PFSK-1 (cell line): ENCODE measurements around the gene ATP6V1F.

Source experiments
- FOXP2 ChIP-seq: optimal IDR thresholded peaks from 2 replicates; pipeline ENCODE3; 2011; ENCODE audit warnings: borderline replicate concordance, control low read depth, inconsistent platforms; ENCODE audit not compliant: insufficient read depth; ENCODE audit errors: extremely low read length, extremely low read depth
- POLR2AphosphoS5 ChIP-seq: IDR thresholded peaks from 2 replicates; pipeline ENCODE4 v1.6.1; 2012; ENCODE audit warnings: low read depth, mild to moderate bottlenecking, control low read depth, low read length, moderate library complexity
- REST ChIP-seq, 2 experiments: IDR thresholded peaks; 2 replicates each; pipeline versions ENCODE4 v1.6.1 to v1.8.0; 2011 to 2012; ENCODE audit warnings: low read depth in 2 of 2, low read length in 2 of 2, control low read depth in 1 of 2, inconsistent platforms in 1 of 2, mild to moderate bottlenecking in 1 of 2, moderate library complexity in 1 of 2; ENCODE audit not compliant: insufficient read depth in 1 of 2
- SIN3A ChIP-seq: IDR thresholded peaks from 2 replicates; pipeline ENCODE4 v1.6.1; 2012; ENCODE audit warnings: mild to moderate bottlenecking, low read length, moderate library complexity, borderline replicate concordance; ENCODE audit not compliant: insufficient read depth
- TAF1 ChIP-seq: IDR thresholded peaks from 2 replicates; pipeline ENCODE4 v1.6.1; 2012; ENCODE audit warnings: low read length, control low read depth, borderline replicate concordance; ENCODE audit not compliant: insufficient read depth

The ATP6V1F gene

GRCh38 chr7:128893251-128894100 is 30.8 kb downstream of the ATP6V1F start:
- no peak for TF ChIP-seq FOXP2
- TF ChIP-seq TAF1: no peak
- no peak for TF ChIP-seq POLR2AphosphoS5
- no peak for TF ChIP-seq REST (IDR thresholded peaks at IDR 0.05; ENCODE audit: insufficient read depth in 1 of 2, low read depth in 2 of 2, low read length in 2 of 2)
- no peak for TF ChIP-seq SIN3A

GRCh38 chr7:128894101-128894440 is 31.4 kb downstream of the ATP6V1F start:
- TF ChIP-seq REST (IDR thresholded peaks at IDR 0.05; ENCODE audit: insufficient read depth in 1 of 2, low read depth in 2 of 2, low read length in 2 of 2) (no peak), FOXP2 (no peak), TAF1 (no peak), POLR2AphosphoS5 (no peak), SIN3A (no peak)

- TF ChIP-seq POLR2AphosphoS5: no peak
- TF ChIP-seq REST (IDR thresholded peaks at IDR 0.05; ENCODE audit: insufficient read depth in 1 of 2, low read depth in 2 of 2, low read length in 2 of 2): no peak
Measured at GRCh38 chr7:128895320-128895719, 32.7 kb downstream of the ATP6V1F start.

GRCh38 chr7:128899392-128899791 is 36.7 kb downstream of the ATP6V1F start:
- TF ChIP-seq REST (IDR thresholded peaks at IDR 0.05; ENCODE audit: insufficient read depth in 1 of 2, low read depth in 2 of 2, low read length in 2 of 2): no peak
- TF ChIP-seq SIN3A: no peak
- no peak for TF ChIP-seq POLR2AphosphoS5
- no peak for TF ChIP-seq FOXP2
- no peak for TF ChIP-seq TAF1

GRCh38 chr7:128900237-128900636 is 37.6 kb downstream of the ATP6V1F start:
- TF ChIP-seq TAF1 (no peak), FOXP2 (no peak), REST (IDR thresholded peaks at IDR 0.05; ENCODE audit: insufficient read depth in 1 of 2, low read depth in 2 of 2, low read length in 2 of 2) (no peak), SIN3A (no peak)
